A549 (cell line): Measurements from ENCODE around the gene PAQR8.

Source experiments
- CBX2 ChIP-seq: fragments of 200-600 bp; sonication (generic); IDR thresholded peaks from 2 replicates; pipeline ENCODE4 v1.6.1; 2016; ENCODE audit warnings: low read depth, mild to moderate bottlenecking, borderline replicate concordance
- CEBPB ChIP-seq, 2 experiments: fragments of >200 bp in 1 of 2; sonication (Bioruptor Twin) in 1 of 2; formaldehyde crosslinking in 1 of 2; IDR thresholded peaks; 2 replicates each; pipeline ENCODE4 v1.6.1; 2012 to 2016
- CTCF ChIP-seq: fragments of >200 bp; sonication (Bioruptor Twin); formaldehyde crosslinking; IDR thresholded peaks from 3 replicates; pipeline ENCODE4 v1.5.1; 2016
- ELK1 ChIP-seq: fragments of 150-350 bp; IDR thresholded peaks from 2 replicates; pipeline ENCODE4 v1.6.1; 2014; ENCODE audit warnings: low read depth, mild to moderate bottlenecking, low read length
- KDM5A ChIP-seq: fragments of 200-600 bp; sonication (generic); IDR thresholded peaks from 2 replicates; pipeline ENCODE4 v1.6.1; 2016; ENCODE audit warnings: antibody characterized with exemption, mild to moderate bottlenecking
- MAFK ChIP-seq: fragments of 450-650 bp; IDR thresholded peaks from 2 replicates; pipeline ENCODE4 v1.6.1; 2014; ENCODE audit not compliant: partially characterized antibody
- MAZ ChIP-seq: fragments of 150-350 bp; IDR thresholded peaks from 2 replicates; pipeline ENCODE4 v1.6.1; 2014; ENCODE audit warnings: antibody characterized with exemption, low read depth, low read length, borderline replicate concordance
- POLR2AphosphoS2 ChIP-seq: conservative IDR thresholded peaks from 2 replicates; pipeline ENCODE4 v1.6.1; 2012; ENCODE audit warnings: low read length, improper control_type of control experiment, inconsistent platforms
- RAD21 ChIP-seq, 2 experiments: fragments of >200 bp in 1 of 2; sonication (Bioruptor Twin) in 1 of 2; formaldehyde crosslinking in 1 of 2; IDR thresholded peaks in 1 of 2; conservative IDR thresholded peaks in 1 of 2; 2 replicates in 1 of 2; 3 replicates in 1 of 2; pipeline ENCODE4 v1.6.1; 2012 to 2018; ENCODE audit warnings: inconsistent platforms in 1 of 2
- RFX5 ChIP-seq: fragments of 450-650 bp; IDR thresholded peaks from 2 replicates; pipeline ENCODE4 v1.7.1; 2014; ENCODE audit warnings: antibody characterized with exemption, mild to moderate bottlenecking, moderate library complexity
- TF ChIP-seq, protein P1 (sequence below): fragments of 200-600 bp; sonication (generic); IDR thresholded peaks from 2 replicates; pipeline ENCODE4 v1.6.1; 2016; ENCODE audit warnings: antibody characterized with exemption, mild to moderate bottlenecking, moderate library complexity

- TF ChIP-seq CTCF (no peak), CBX2 (no peak), MAFK (no peak), MAZ (no peak), ELK1 (no peak), RAD21 (conservative IDR thresholded peaks at IDR 0.05 in 1 of 2, IDR thresholded peaks at IDR 0.05 in 1 of 2) (no peak), KDM5A (no peak), RFX5 (no peak), CEBPB (IDR thresholded peaks at IDR 0.05) (no peak), POLR2AphosphoS2 (no peak)
- TF ChIP-seq, protein P1, sequence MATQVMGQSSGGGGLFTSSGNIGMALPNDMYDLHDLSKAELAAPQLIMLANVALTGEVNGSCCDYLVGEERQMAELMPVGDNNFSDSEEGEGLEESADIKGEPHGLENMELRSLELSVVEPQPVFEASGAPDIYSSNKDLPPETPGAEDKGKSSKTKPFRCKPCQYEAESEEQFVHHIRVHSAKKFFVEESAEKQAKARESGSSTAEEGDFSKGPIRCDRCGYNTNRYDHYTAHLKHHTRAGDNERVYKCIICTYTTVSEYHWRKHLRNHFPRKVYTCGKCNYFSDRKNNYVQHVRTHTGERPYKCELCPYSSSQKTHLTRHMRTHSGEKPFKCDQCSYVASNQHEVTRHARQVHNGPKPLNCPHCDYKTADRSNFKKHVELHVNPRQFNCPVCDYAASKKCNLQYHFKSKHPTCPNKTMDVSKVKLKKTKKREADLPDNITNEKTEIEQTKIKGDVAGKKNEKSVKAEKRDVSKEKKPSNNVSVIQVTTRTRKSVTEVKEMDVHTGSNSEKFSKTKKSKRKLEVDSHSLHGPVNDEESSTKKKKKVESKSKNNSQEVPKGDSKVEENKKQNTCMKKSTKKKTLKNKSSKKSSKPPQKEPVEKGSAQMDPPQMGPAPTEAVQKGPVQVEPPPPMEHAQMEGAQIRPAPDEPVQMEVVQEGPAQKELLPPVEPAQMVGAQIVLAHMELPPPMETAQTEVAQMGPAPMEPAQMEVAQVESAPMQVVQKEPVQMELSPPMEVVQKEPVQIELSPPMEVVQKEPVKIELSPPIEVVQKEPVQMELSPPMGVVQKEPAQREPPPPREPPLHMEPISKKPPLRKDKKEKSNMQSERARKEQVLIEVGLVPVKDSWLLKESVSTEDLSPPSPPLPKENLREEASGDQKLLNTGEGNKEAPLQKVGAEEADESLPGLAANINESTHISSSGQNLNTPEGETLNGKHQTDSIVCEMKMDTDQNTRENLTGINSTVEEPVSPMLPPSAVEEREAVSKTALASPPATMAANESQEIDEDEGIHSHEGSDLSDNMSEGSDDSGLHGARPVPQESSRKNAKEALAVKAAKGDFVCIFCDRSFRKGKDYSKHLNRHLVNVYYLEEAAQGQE: no peak
Observed at GRCh38 chr6:52347818-52348217, 14.1 kb upstream of the PAQR8 start.
